ENCODE measurements around the gene RARB. TPM values are rescaled to one million over a fixed set of nuclear protein-coding genes. Genes with fewer than 3 reads are reported as not detected.

RARB gene
- total and polyA plus RNA-seq, 9 of the 15 experiments (the other 6 are each of a cell fraction or from before 2014, with no cell fraction given), result 0.15 to 1.3 (median 0.27) TPM

DNA sequence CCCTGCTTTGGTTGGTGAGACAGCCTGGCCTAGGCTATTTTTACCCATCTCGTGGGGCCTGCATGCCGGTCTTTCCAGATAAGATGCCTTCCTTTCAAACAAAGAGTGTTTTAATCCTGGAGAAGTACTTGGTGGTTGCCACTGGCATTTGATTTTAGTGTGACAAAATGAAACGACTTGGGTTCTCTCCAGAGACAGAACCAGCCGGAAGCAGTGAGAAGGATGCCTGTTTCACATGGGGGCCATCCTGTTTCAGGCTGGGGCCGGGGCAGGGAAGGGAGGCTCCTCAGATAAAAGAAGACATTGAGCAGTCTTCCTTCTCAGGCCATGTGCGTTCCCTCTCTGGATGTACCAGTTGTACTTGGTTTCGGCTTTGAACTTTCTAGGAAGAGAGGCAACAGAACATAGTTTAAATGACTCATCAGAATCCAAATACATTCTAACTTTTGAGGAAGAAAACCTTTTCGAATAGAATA is 161.8 kb downstream of the RARB start:
- BruUV-seq (replicated peaks), result no TSS peak
- no peaks in the 10 kb centered on the region for H3K9me3 ChIP-seq (replicated peaks; ENCODE audit: control insufficient read depth, insufficient read depth, low read depth, low read length)
- in situ Hi-C loops (cut with MboI), result no loop called here
- H3K27me3 ChIP-seq (ENCODE audit: control insufficient read depth in 2 of 2, insufficient read depth in 2 of 2, low read length in 2 of 2), result peaks cover 10 to 23% of the 10 kb centered on the region in 2 experiments
- ATAC-seq, result no peak
- no peak overlapping the region for H3K27ac ChIP-seq (ENCODE audit: extremely low read depth, low read depth, low read length)
- FAIRE-seq, result no peak
- H3K79me2 ChIP-seq (ENCODE audit: control insufficient read depth, insufficient read depth, low read length), result no peaks in the 10 kb centered on the region
- H3K4me2 ChIP-seq (ENCODE audit: insufficient read depth, low read length), result no peak overlapping the region
- CTCF ChIA-PET (ENCODE audit: low intra/inter-chr PET ratio), result no interaction called here
- POLR2A ChIA-PET, result no interaction called here
- no peak overlapping the region for H3K9ac ChIP-seq (ENCODE audit: insufficient read depth in 1 of 2, low read depth in 2 of 2, low read length in 2 of 2)
- H3K36me3 ChIP-seq (ENCODE audit: control insufficient read depth, insufficient read depth, low read length), result no peaks in the 10 kb centered on the region
- peaks cover 0 to 19% of the 10 kb centered on the region in 2 experiments; a peak in 2 of 5 replicates for H3K4me1 ChIP-seq (replicated peaks in 1 of 2; ENCODE audit: control insufficient read depth in 2 of 2, insufficient read depth in 2 of 2, low read length in 2 of 2)
- no peak overlapping the region for H3K4me3 ChIP-seq
- peak in 1 of 4 experiments; percentile 26 for DNase-seq (ENCODE audit: extremely low read depth in 1 of 4, low spot score in 3 of 4)
- peak overlapping the region; percentile 58 for H2AFZ ChIP-seq (ENCODE audit: low read depth, low read length)
- intact Hi-C loops (cut with micrococcal nuclease), result loop anchor here (5.0 kb wide), 1 partner anchor 628 kb away; no protein-coding TSS in a partner anchor
- no peaks in the 10 kb centered on the region for H4K20me1 ChIP-seq (replicated peaks; ENCODE audit: control insufficient read depth, insufficient read depth, low read length)
- H3K9me1 ChIP-seq (ENCODE audit: control insufficient read depth, insufficient read depth, low read length), result no peaks in the 10 kb centered on the region
- WGBS (ENCODE audit: insufficient coverage, low coverage, missing lambda C conversion rate), result 28% methylated on average over 8 of the region's 8 CpGs
- TF ChIP-seq FOXJ3 (CRISPR knock-in tag; IDR thresholded peaks at IDR 0.05) (no peak), CREBBP (IDR thresholded peaks at IDR 0.05; ENCODE audit: low read depth, low read length) (no peak), MAFG (tag; conservative IDR thresholded peaks at IDR 0.05) (peak; percentile 45), NFE2 (IDR thresholded peaks at IDR 0.05; ENCODE audit: low read depth) (peak; percentile 31; the same call in 1 of the 2 replicates), TARDBP (IDR thresholded peaks at IDR 0.05) (no peak), MEF2D (tag; conservative IDR thresholded peaks at IDR 0.05; ENCODE audit: low read depth) (peak; percentile 65; the same call in 1 of the 2 replicates), MYNN (IDR thresholded peaks at IDR 0.05) (0 out of 2 replicates have a peak, but pooled peaks have one; percentile 56), MYNN (CRISPR knock-in tag; IDR thresholded peaks at IDR 0.05) (no peak), SMAD1 (IDR thresholded peaks at IDR 0.05; ENCODE audit: low read depth, low read length, partially characterized antibody) (no peak), SETDB1 (IDR thresholded peaks at IDR 0.05; ENCODE audit: low read length) (no peak), MEF2A (IDR thresholded peaks at IDR 0.05; ENCODE audit: control insufficient read depth, low read depth, low read length) (peak; percentile 80), PHF20 (IDR thresholded peaks at IDR 0.05; ENCODE audit: partially characterized antibody) (no peak)
- TF ChIP-seq, protein P1, sequence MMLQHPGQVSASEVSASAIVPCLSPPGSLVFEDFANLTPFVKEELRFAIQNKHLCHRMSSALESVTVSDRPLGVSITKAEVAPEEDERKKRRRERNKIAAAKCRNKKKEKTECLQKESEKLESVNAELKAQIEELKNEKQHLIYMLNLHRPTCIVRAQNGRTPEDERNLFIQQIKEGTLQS (IDR thresholded peaks at IDR 0.05), result 0 out of 2 replicates have a peak, but pooled peaks have one; percentile 9
- TF ChIP-seq, protein P1 (CRISPR knock-in tag; conservative IDR thresholded peaks at IDR 0.05), result no peak
- TF ChIP-seq, protein P2, sequence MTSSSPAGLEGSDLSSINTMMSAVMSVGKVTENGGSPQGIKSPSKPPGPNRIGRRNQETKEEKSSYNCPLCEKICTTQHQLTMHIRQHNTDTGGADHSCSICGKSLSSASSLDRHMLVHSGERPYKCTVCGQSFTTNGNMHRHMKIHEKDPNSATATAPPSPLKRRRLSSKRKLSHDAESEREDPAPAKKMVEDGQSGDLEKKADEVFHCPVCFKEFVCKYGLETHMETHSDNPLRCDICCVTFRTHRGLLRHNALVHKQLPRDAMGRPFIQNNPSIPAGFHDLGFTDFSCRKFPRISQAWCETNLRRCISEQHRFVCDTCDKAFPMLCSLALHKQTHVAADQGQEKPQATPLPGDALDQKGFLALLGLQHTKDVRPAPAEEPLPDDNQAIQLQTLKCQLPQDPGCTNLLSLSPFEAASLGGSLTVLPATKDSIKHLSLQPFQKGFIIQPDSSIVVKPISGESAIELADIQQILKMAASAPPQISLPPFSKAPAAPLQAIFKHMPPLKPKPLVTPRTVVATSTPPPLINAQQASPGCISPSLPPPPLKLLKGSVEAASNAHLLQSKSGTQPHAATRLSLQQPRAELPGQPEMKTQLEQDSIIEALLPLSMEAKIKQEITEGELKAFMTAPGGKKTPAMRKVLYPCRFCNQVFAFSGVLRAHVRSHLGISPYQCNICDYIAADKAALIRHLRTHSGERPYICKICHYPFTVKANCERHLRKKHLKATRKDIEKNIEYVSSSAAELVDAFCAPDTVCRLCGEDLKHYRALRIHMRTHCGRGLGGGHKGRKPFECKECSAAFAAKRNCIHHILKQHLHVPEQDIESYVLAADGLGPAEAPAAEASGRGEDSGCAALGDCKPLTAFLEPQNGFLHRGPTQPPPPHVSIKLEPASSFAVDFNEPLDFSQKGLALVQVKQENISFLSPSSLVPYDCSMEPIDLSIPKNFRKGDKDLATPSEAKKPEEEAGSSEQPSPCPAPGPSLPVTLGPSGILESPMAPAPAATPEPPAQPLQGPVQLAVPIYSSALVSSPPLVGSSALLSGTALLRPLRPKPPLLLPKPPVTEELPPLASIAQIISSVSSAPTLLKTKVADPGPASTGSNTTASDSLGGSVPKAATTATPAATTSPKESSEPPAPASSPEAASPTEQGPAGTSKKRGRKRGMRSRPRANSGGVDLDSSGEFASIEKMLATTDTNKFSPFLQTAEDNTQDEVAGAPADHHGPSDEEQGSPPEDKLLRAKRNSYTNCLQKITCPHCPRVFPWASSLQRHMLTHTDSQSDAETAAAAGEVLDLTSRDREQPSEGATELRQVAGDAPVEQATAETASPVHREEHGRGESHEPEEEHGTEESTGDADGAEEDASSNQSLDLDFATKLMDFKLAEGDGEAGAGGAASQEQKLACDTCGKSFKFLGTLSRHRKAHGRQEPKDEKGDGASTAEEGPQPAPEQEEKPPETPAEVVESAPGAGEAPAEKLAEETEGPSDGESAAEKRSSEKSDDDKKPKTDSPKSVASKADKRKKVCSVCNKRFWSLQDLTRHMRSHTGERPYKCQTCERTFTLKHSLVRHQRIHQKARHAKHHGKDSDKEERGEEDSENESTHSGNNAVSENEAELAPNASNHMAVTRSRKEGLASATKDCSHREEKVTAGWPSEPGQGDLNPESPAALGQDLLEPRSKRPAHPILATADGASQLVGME (CRISPR knock-in tag; IDR thresholded peaks at IDR 0.05), result no peak
- TF ChIP-seq, protein P3, sequence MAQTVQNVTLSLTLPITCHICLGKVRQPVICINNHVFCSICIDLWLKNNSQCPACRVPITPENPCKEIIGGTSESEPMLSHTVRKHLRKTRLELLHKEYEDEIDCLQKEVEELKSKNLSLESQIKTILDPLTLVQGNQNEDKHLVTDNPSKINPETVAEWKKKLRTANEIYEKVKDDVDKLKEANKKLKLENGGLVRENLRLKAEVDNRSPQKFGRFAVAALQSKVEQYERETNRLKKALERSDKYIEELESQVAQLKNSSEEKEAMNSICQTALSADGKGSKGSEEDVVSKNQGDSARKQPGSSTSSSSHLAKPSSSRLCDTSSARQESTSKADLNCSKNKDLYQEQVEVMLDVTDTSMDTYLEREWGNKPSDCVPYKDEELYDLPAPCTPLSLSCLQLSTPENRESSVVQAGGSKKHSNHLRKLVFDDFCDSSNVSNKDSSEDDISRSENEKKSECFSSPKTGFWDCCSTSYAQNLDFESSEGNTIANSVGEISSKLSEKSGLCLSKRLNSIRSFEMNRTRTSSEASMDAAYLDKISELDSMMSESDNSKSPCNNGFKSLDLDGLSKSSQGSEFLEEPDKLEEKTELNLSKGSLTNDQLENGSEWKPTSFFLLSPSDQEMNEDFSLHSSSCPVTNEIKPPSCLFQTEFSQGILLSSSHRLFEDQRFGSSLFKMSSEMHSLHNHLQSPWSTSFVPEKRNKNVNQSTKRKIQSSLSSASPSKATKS (CRISPR knock-in tag; IDR thresholded peaks at IDR 0.05), result no peak

All from K562 (cell line).